Tibial nerve (tissue), 4 donors: Measurements from ENCODE around the gene MECR. TPM values are rescaled to one million over a fixed set of nuclear protein-coding genes. Genes with fewer than 3 reads are reported as not detected.

ENCODE experiments used
- DNase-seq, 2 donors: peaks; one replicate each; pipeline ENCODE4 v3.0.0-alpha.2; 2019; ENCODE audit warnings: low spot score in 2 of 2
- H3K27ac ChIP-seq, 4 donors: fragments of 200-600 bp; sonication (generic) in 3 of 4; one replicate each; pipeline ENCODE4 v1.5.1; 2017 to 2019; ENCODE audit warnings: mild to moderate bottlenecking in 1 of 4
- H3K27me3 ChIP-seq, 2 donors: fragments of 200-600 bp; sonication (generic) in 1 of 2; one replicate each; pipeline versions ENCODE4 v1.5.1 to v1.6.0; 2017 to 2019
- H3K36me3 ChIP-seq, 3 donors: fragments of 200-600 bp; sonication (generic); one replicate each; pipeline ENCODE4 v1.5.1; 2018 to 2019
- H3K4me1 ChIP-seq, 4 donors: fragments of 200-600 bp; sonication (generic) in 3 of 4; one replicate each; pipeline ENCODE4 v1.5.1; 2017 to 2019
- H3K4me3 ChIP-seq, 4 donors: fragments of 200-600 bp; sonication (generic) in 3 of 4; one replicate each; pipeline ENCODE4 v1.5.1; 2017 to 2019; ENCODE audit warnings: mild to moderate bottlenecking in 1 of 4, moderate library complexity in 1 of 4
- H3K9me3 ChIP-seq, 4 donors: fragments of 200-600 bp; sonication (generic) in 3 of 4; one replicate each; pipeline ENCODE4 v1.5.1; 2017 to 2019
- CTCF ChIP-seq, 5 experiments: fragments of 200-600 bp in 3 of 5; fragments of 450-650 bp in 2 of 5; sonication (generic) in 3 of 5; IDR thresholded peaks; one replicate each; pipeline ENCODE4 v1.5.1; 2016 to 2019; ENCODE audit warnings: antibody characterized with exemption in 5 of 5, mild to moderate bottlenecking in 3 of 5, moderate library complexity in 2 of 5
- EP300 ChIP-seq, 2 donors: sonication (generic); formaldehyde crosslinking; IDR thresholded peaks; one replicate each; pipeline ENCODE4 v1.6.1; 2017; ENCODE audit warnings: antibody characterized with exemption in 2 of 2, mild to moderate bottlenecking in 1 of 2
- POLR2A ChIP-seq, 2 donors: fragments of 450-650 bp; IDR thresholded peaks; one replicate each; pipeline ENCODE4 v1.6.1; 2017; ENCODE audit warnings: antibody characterized with exemption in 2 of 2, mild to moderate bottlenecking in 2 of 2, moderate library complexity in 2 of 2
- WGBS, 2 donors: methylation state at CpG; one replicate each; pipeline ENCODE4 v1.1.5; 2018; 5-methylcytosine and 5-hydroxymethylcytosine counted together
- total RNA-seq, 4 donors: library from RNA; depleted of rRNA; stranded (reverse); fragments of >200 nt; gene quantifications; one replicate each; pipeline ENCODE4 v1.1.0, GENCODE V29; 2016

MECR gene
- total RNA-seq, 4 donors from 2014 or later, result 18.8 to 34.2 (median 22.9) TPM

- H3K36me3 ChIP-seq, result peaks cover 0 to 84% (median 0%) of the 10 kb centered on the region in 3 donors
Observed at GRCh38 chr1:29213055-29213454, 17.7 kb downstream of the MECR start.

GRCh38 chr1:29211086-29212030, 19.4 kb downstream of the MECR start:
- Histone ChIP-seq H3K27me3 (no peaks in the 10 kb centered on the region), H3K4me1 (no peaks in the 10 kb centered on the region), H3K36me3 (peaks cover 0 to 87% (median 0%) of the 10 kb centered on the region in 3 donors), H3K27ac (no peak overlapping the region), H3K4me3 (no peak overlapping the region), H3K9me3 (no peaks in the 10 kb centered on the region)
- TF ChIP-seq EP300 (IDR thresholded peaks at IDR 0.05) (no peak), CTCF (IDR thresholded peaks at IDR 0.05) (no peak), POLR2A (IDR thresholded peaks at IDR 0.05) (no peak)
- no peak for DNase-seq
- WGBS, 2 donors, result 92 to 94% methylated on average over 12 of the region's 12 CpGs

More at GRCh38 chr1:29213055-29213454, 17.7 kb downstream of the MECR start:
- WGBS, 2 donors, result 87 to 94% methylated on average over 5 of the region's 5 CpGs
- DNase-seq, result no peak
- H3K4me3 ChIP-seq, result no peak overlapping the region
- H3K27me3 ChIP-seq, result no peaks in the 10 kb centered on the region
- H3K9me3 ChIP-seq, result no peaks in the 10 kb centered on the region
- H3K4me1 ChIP-seq, result no peaks in the 10 kb centered on the region
- no peak for TF ChIP-seq CTCF (IDR thresholded peaks at IDR 0.05)
- TF ChIP-seq POLR2A (IDR thresholded peaks at IDR 0.05), result no peak
- TF ChIP-seq EP300 (IDR thresholded peaks at IDR 0.05), result no peak
- no peak overlapping the region for H3K27ac ChIP-seq

GRCh38 chr1:29210278-29211085, 20.3 kb downstream of the MECR start:
- WGBS, 2 donors, result 81 to 87% methylated on average over 7 of the region's 7 CpGs
- TF ChIP-seq CTCF (IDR thresholded peaks at IDR 0.05), result no peak
- Histone ChIP-seq H3K9me3 (no peaks in the 10 kb centered on the region), H3K36me3 (peaks cover 0 to 87% (median 0%) of the 10 kb centered on the region in 3 donors), H3K4me3 (no peak overlapping the region), H3K27ac (no peak overlapping the region), H3K4me1 (no peaks in the 10 kb centered on the region), H3K27me3 (no peaks in the 10 kb centered on the region)
- DNase-seq, result no peak

GRCh38 chr1:29209173-29209572, 21.6 kb downstream of the MECR start:
- Histone ChIP-seq H3K4me3 (no peak overlapping the region), H3K36me3 (peaks cover 0 to 86% (median 0%) of the 10 kb centered on the region in 3 donors), H3K4me1 (no peaks in the 10 kb centered on the region), H3K27ac (no peak overlapping the region), H3K9me3 (no peaks in the 10 kb centered on the region), H3K27me3 (no peaks in the 10 kb centered on the region)
- DNase-seq, result no peak
- TF ChIP-seq POLR2A (IDR thresholded peaks at IDR 0.05), result no peak
- no peak for TF ChIP-seq EP300 (IDR thresholded peaks at IDR 0.05)
- no peak for TF ChIP-seq CTCF (IDR thresholded peaks at IDR 0.05)
- WGBS, 2 donors, result 62 to 67% methylated on average over 5 of the region's 5 CpGs
